ENCODE results near the gene LY6G5B. TPM values are rescaled to one million over a fixed set of nuclear protein-coding genes. Genes with fewer than 3 reads are reported as not detected.

The LY6G5B gene
- total and polyA plus RNA-seq, 2 of the 4 experiments (the other 2 are of a cell fraction) = 2.2 to 13.6 TPM

- in situ Hi-C loops (cut with MboI; ENCODE audit: low sequenced_read_pairs) = no loop called here
- Histone ChIP-seq H2BK15ac (ENCODE audit: low read depth, low read length) (no peak overlapping the region), H3K23ac (ENCODE audit: low read depth, low read length) (no peak overlapping the region; the same call in 1 of the 2 replicates), H3K27me3 (ENCODE audit: control insufficient read depth, insufficient read depth, low read length) (peaks cover 18% of the 10 kb centered on the region), H2BK120ac (ENCODE audit: low read depth, low read length) (no peak overlapping the region), H3K27ac (ENCODE audit: insufficient read depth, low read length) (no peak overlapping the region), H4K91ac (ENCODE audit: insufficient read depth, low read depth, low read length) (no peak overlapping the region), H2BK5ac (ENCODE audit: low read depth, low read length, poor library complexity, severe bottlenecking) (no peak overlapping the region), H2AK5ac (ENCODE audit: low read depth, low read length) (no peak overlapping the region), H3K9me3 (ENCODE audit: control insufficient read depth, insufficient read depth, low read length) (no peaks in the 10 kb centered on the region), H4K20me1 (ENCODE audit: insufficient read depth, low read length) (no peaks in the 10 kb centered on the region), H3K4ac (ENCODE audit: low read depth, low read length) (no peak overlapping the region), H3K9ac (ENCODE audit: low read depth, low read length) (no peak overlapping the region), H2AFZ (replicated peaks; ENCODE audit: low read length, poor library complexity) (no peak overlapping the region), H3K56ac (ENCODE audit: extremely low read depth, insufficient read depth, low read length) (no peak overlapping the region), H4K5ac (ENCODE audit: low read depth, low read length) (no peak overlapping the region), H3K79me1 (ENCODE audit: low read depth in 1 of 2, low read length in 2 of 2) (no peaks in the 10 kb centered on the region), H2BK20ac (ENCODE audit: low read depth, low read length) (no peak overlapping the region), H3K14ac (replicated peaks; ENCODE audit: low read depth, low read length) (no peak overlapping the region), H3K4me1 (ENCODE audit: control insufficient read depth, insufficient read depth, low read length) (no peaks in the 10 kb centered on the region), H2AK9ac (replicated peaks; ENCODE audit: low read depth, low read length, poor library complexity) (no peak overlapping the region), H3K9me1 (ENCODE audit: insufficient read depth, low read length) (peaks cover 4% of the 10 kb centered on the region; the same call in 1 of the 2 replicates), H3K4me3 (ENCODE audit: insufficient read depth, low read depth, low read length) (no peak overlapping the region), H3K36me3 (ENCODE audit: control insufficient read depth, insufficient read depth, low read length) (no peaks in the 10 kb centered on the region), H4K8ac (ENCODE audit: low read depth in 2 of 2, low read length in 2 of 2) (no peak overlapping the region), H3K18ac (ENCODE audit: low read depth, low read length) (no peak overlapping the region), H3K4me2 (ENCODE audit: low read depth, low read length) (no peak overlapping the region)
- DNase-seq (no peak), ATAC-seq (ENCODE audit: low read depth) (no peak)
- ChIA-PET POLR2A (ENCODE audit: unreplicated experiment) (no interaction called here), CTCF (no interaction called here)
- intact Hi-C loops (cut with micrococcal nuclease) = no loop called here
- no CpG with 5 or more reads among the region's 1 CpG for WGBS, 2 experiments (ENCODE audit: extremely low coverage in 2 of 2, insufficient read length in 1 of 2)
- dilution Hi-C loops (cut with HindIII; ENCODE audit: low sequenced_read_pairs, unreplicated experiment) = no loop called here
- BruUV-seq (replicated peaks) = no TSS peak
- TF ChIP-seq RAD21 (IDR thresholded peaks at IDR 0.05; ENCODE audit: low read length) (no peak), SMC3 (IDR thresholded peaks at IDR 0.05; ENCODE audit: low read depth, low read length) (no peak), USF2 (IDR thresholded peaks at IDR 0.05; ENCODE audit: low read depth, low read length) (no peak), CTCF (conservative IDR thresholded peaks at IDR 0.05; ENCODE audit: low read depth, low read length) (no peak), BHLHE40 (IDR thresholded peaks at IDR 0.05; ENCODE audit: low read depth, low read length) (no peak), MXI1 (IDR thresholded peaks at IDR 0.05; ENCODE audit: borderline replicate concordance, low read depth, low read length) (no peak), ELK1 (IDR thresholded peaks at IDR 0.05; ENCODE audit: borderline replicate concordance, low read depth, low read length) (no peak), RFX5 (IDR thresholded peaks at IDR 0.05; ENCODE audit: low read depth, low read length) (no peak)
Observed at GRCh38 chr6:31718265-31718664, 48.5 kb downstream of the LY6G5B start.

Data from IMR-90 (cell line).